Measurements from ENCODE around the gene HPN. TPM values are rescaled to one million over a fixed set of nuclear protein-coding genes. Genes with fewer than 3 reads are reported as not detected.

The HPN gene
- total and polyA plus RNA-seq, 2 experiments from 2014 or later = 14.0 to 17.4 TPM

DNA sequence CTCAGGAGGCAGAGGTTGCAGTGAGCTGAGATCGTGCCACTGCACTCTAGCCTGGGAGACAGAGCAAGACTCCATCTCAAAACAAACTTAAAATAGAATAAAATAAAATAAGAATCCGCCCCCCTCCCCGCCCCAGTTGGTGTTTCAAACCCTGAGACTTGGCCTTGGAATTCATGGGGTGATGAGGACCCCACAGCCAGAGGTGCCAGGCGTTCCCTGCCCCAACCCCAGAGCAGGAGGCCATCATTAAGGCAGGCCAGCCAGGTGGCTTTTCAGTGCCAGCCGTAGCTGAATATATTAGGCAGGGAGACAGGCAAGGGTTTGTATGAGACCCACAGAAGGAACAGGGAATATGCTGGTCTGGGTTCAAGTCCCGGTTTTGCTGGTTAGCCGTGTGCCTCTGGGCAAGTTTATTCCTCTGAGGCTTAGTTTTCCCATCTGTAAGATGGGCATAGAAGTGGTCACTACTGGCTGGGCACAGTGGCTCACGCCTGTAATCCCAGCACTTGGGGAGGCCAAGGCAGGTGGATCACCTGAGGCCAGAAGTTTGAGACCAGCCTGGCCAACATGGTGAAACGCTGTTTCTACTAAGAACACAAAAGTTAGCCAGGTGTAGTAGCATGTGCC is 12.3 kb downstream of the HPN start:
- Mint-ChIP-seq H3K4me3 (no peak overlapping the region), H3K27me3 (ENCODE audit: insufficient read depth, low read depth, poor library complexity) (peaks cover 11% of the 10 kb centered on the region), H3K9me3 (no peaks in the 10 kb centered on the region; the same call in 1 of the 3 replicates), H3K4me1 (peaks cover 17% of the 10 kb centered on the region), H3K27ac (no peak overlapping the region), H3K36me3 (ENCODE audit: low read depth) (peaks cover 15% of the 10 kb centered on the region)
- Histone ChIP-seq H3K4me2 (no peak overlapping the region), H3K27me3 (ENCODE audit: insufficient read depth) (no peaks in the 10 kb centered on the region), H3K4me3 (no peak overlapping the region), H3K4me1 (ENCODE audit: insufficient read depth) (peaks cover 5% of the 10 kb centered on the region; the same call in 1 of the 2 replicates), H3K27ac (ENCODE audit: low read depth) (no peak overlapping the region), H3F3A (replicated peaks; ENCODE audit: low read depth) (peaks cover 4% of the 10 kb centered on the region; the same call in 1 of the 2 replicates), H3K9me2 (ENCODE audit: insufficient read depth) (no peaks in the 10 kb centered on the region), H3K36me3 (ENCODE audit: insufficient read depth) (no peaks in the 10 kb centered on the region), H4K20me1 (replicated peaks; ENCODE audit: insufficient read depth) (no peaks in the 10 kb centered on the region), H2AFZ (no peak overlapping the region), H3K79me2 (replicated peaks; ENCODE audit: insufficient read depth) (no peaks in the 10 kb centered on the region)
- DNase-seq (ENCODE audit: low spot score) = no peak
- ATAC-seq = no peak
- TF ChIP-seq ETS1 (IDR thresholded peaks at IDR 0.05) = no peak
- TF ChIP-seq ZNF114 (CRISPR knock-in tag; IDR thresholded peaks at IDR 0.05) = no peak
- TF ChIP-seq NANOG (IDR thresholded peaks at IDR 0.05; ENCODE audit: borderline replicate concordance) = no peak
- no peak for TF ChIP-seq STAT1 (IDR thresholded peaks at IDR 0.05; ENCODE audit: unreplicated experiment)
- no peak for TF ChIP-seq CREB1 (CRISPR knock-in tag; IDR thresholded peaks at IDR 0.05; ENCODE audit: low read depth)
- TF ChIP-seq JUNB (IDR thresholded peaks at IDR 0.05; ENCODE audit: unreplicated experiment) = no peak
- no peak for TF ChIP-seq ZNF331 (CRISPR knock-in tag; IDR thresholded peaks at IDR 0.05; ENCODE audit: low read depth)
- TF ChIP-seq EZH2phosphoT487 (IDR thresholded peaks at IDR 0.05; ENCODE audit: unreplicated experiment) = no peak
- TF ChIP-seq POLR2AphosphoS5 (IDR thresholded peaks at IDR 0.05; ENCODE audit: low read depth) = no peak
- TF ChIP-seq, protein P1, sequence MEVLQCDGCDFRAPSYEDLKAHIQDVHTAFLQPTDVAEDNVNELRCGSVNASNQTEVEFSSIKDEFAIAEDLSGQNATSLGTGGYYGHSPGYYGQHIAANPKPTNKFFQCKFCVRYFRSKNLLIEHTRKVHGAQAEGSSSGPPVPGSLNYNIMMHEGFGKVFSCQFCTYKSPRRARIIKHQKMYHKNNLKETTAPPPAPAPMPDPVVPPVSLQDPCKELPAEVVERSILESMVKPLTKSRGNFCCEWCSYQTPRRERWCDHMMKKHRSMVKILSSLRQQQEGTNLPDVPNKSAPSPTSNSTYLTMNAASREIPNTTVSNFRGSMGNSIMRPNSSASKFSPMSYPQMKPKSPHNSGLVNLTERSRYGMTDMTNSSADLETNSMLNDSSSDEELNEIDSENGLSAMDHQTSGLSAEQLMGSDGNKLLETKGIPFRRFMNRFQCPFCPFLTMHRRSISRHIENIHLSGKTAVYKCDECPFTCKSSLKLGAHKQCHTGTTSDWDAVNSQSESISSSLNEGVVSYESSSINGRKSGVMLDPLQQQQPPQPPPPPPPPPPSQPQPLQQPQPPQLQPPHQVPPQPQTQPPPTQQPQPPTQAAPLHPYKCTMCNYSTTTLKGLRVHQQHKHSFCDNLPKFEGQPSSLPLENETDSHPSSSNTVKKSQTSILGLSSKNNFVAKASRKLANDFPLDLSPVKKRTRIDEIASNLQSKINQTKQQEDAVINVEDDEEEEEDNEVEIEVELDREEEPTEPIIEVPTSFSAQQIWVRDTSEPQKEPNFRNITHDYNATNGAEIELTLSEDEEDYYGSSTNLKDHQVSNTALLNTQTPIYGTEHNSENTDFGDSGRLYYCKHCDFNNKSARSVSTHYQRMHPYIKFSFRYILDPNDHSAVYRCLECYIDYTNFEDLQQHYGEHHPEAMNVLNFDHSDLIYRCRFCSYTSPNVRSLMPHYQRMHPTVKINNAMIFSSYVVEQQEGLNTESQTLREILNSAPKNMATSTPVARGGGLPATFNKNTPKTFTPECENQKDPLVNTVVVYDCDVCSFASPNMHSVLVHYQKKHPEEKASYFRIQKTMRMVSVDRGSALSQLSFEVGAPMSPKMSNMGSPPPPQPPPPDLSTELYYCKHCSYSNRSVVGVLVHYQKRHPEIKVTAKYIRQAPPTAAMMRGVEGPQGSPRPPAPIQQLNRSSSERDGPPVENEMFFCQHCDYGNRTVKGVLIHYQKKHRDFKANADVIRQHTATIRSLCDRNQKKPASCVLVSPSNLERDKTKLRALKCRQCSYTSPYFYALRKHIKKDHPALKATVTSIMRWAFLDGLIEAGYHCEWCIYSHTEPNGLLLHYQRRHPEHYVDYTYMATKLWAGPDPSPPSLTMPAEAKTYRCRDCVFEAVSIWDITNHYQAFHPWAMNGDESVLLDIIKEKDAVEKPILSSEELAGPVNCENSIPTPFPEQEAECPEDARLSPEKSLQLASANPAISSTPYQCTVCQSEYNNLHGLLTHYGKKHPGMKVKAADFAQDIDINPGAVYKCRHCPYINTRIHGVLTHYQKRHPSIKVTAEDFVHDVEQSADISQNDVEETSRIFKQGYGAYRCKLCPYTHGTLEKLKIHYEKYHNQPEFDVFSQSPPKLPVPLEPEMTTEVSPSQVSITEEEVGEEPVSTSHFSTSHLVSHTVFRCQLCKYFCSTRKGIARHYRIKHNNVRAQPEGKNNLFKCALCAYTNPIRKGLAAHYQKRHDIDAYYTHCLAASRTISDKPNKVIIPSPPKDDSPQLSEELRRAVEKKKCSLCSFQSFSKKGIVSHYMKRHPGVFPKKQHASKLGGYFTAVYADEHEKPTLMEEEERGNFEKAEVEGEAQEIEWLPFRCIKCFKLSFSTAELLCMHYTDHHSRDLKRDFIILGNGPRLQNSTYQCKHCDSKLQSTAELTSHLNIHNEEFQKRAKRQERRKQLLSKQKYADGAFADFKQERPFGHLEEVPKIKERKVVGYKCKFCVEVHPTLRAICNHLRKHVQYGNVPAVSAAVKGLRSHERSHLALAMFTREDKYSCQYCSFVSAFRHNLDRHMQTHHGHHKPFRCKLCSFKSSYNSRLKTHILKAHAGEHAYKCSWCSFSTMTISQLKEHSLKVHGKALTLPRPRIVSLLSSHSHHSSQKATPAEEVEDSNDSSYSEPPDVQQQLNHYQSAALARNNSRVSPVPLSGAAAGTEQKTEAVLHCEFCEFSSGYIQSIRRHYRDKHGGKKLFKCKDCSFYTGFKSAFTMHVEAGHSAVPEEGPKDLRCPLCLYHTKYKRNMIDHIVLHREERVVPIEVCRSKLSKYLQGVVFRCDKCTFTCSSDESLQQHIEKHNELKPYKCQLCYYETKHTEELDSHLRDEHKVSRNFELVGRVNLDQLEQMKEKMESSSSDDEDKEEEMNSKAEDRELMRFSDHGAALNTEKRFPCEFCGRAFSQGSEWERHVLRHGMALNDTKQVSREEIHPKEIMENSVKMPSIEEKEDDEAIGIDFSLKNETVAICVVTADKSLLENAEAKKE (CRISPR knock-in tag; IDR thresholded peaks at IDR 0.05) = no peak
- TF ChIP-seq EZH2 (IDR thresholded peaks at IDR 0.05; ENCODE audit: low read depth, unreplicated experiment) = no peak
- TF ChIP-seq, protein P2, sequence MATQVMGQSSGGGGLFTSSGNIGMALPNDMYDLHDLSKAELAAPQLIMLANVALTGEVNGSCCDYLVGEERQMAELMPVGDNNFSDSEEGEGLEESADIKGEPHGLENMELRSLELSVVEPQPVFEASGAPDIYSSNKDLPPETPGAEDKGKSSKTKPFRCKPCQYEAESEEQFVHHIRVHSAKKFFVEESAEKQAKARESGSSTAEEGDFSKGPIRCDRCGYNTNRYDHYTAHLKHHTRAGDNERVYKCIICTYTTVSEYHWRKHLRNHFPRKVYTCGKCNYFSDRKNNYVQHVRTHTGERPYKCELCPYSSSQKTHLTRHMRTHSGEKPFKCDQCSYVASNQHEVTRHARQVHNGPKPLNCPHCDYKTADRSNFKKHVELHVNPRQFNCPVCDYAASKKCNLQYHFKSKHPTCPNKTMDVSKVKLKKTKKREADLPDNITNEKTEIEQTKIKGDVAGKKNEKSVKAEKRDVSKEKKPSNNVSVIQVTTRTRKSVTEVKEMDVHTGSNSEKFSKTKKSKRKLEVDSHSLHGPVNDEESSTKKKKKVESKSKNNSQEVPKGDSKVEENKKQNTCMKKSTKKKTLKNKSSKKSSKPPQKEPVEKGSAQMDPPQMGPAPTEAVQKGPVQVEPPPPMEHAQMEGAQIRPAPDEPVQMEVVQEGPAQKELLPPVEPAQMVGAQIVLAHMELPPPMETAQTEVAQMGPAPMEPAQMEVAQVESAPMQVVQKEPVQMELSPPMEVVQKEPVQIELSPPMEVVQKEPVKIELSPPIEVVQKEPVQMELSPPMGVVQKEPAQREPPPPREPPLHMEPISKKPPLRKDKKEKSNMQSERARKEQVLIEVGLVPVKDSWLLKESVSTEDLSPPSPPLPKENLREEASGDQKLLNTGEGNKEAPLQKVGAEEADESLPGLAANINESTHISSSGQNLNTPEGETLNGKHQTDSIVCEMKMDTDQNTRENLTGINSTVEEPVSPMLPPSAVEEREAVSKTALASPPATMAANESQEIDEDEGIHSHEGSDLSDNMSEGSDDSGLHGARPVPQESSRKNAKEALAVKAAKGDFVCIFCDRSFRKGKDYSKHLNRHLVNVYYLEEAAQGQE (IDR thresholded peaks at IDR 0.05; ENCODE audit: unreplicated experiment) = no peak

All from GM23338 (cell line).